ENCODE results near the gene TAF1. TPM values are rescaled to one million over a fixed set of nuclear protein-coding genes. Genes with fewer than 3 reads are reported as not detected.
"Not testable (repeated sequence)": the region's sequence is repeated elsewhere in the genome, so short reads cannot be mapped to it uniquely, and the experiment has no call there.

TAF1 gene
- total RNA-seq, 1 experiment from 2014 or later, result 38.3 TPM

DNA sequence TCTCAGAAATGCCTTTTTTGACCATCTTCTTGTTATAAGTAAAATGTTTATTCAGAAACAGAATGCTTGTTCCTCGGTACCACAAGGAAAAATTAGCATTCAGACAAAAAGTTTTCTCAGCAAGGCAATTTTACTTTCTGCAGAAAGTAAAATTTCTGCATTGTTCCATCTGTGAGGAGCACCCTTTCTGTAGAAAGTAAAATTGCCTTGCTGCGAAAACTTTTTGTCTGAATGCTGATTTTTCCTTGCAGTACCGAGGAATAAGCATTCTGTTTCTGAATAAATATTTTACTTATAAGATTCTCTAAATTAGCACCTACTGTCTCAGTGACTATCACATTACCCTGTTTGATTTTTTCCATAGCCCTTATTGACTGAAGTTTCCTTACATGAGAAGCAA is 39.8 kb upstream of the TAF1 start:
- POLR2A ChIA-PET, result no interaction called here
- BruUV-seq (replicated peaks), result no TSS peak
- H3K27ac ChIP-seq (ENCODE audit: low read length), result no peak overlapping the region
- CTCF ChIA-PET, result no interaction called here
- no peaks in the 10 kb centered on the region for H3K27me3 ChIP-seq (ENCODE audit: control insufficient read depth, insufficient read depth, low read length)
- H3K36me3 ChIP-seq (ENCODE audit: control insufficient read depth, insufficient read depth, low read length), result no peaks in the 10 kb centered on the region
- TF ChIP-seq, protein P1, sequence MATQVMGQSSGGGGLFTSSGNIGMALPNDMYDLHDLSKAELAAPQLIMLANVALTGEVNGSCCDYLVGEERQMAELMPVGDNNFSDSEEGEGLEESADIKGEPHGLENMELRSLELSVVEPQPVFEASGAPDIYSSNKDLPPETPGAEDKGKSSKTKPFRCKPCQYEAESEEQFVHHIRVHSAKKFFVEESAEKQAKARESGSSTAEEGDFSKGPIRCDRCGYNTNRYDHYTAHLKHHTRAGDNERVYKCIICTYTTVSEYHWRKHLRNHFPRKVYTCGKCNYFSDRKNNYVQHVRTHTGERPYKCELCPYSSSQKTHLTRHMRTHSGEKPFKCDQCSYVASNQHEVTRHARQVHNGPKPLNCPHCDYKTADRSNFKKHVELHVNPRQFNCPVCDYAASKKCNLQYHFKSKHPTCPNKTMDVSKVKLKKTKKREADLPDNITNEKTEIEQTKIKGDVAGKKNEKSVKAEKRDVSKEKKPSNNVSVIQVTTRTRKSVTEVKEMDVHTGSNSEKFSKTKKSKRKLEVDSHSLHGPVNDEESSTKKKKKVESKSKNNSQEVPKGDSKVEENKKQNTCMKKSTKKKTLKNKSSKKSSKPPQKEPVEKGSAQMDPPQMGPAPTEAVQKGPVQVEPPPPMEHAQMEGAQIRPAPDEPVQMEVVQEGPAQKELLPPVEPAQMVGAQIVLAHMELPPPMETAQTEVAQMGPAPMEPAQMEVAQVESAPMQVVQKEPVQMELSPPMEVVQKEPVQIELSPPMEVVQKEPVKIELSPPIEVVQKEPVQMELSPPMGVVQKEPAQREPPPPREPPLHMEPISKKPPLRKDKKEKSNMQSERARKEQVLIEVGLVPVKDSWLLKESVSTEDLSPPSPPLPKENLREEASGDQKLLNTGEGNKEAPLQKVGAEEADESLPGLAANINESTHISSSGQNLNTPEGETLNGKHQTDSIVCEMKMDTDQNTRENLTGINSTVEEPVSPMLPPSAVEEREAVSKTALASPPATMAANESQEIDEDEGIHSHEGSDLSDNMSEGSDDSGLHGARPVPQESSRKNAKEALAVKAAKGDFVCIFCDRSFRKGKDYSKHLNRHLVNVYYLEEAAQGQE (IDR thresholded peaks at IDR 0.05; ENCODE audit: insufficient read depth in 1 of 2, low read depth in 2 of 2, low read length in 1 of 2), result no peak
- no peak for TF ChIP-seq SIN3A (IDR thresholded peaks at IDR 0.05; ENCODE audit: borderline replicate concordance, insufficient read depth, low read depth, low read length)
- TF ChIP-seq, protein P2, sequence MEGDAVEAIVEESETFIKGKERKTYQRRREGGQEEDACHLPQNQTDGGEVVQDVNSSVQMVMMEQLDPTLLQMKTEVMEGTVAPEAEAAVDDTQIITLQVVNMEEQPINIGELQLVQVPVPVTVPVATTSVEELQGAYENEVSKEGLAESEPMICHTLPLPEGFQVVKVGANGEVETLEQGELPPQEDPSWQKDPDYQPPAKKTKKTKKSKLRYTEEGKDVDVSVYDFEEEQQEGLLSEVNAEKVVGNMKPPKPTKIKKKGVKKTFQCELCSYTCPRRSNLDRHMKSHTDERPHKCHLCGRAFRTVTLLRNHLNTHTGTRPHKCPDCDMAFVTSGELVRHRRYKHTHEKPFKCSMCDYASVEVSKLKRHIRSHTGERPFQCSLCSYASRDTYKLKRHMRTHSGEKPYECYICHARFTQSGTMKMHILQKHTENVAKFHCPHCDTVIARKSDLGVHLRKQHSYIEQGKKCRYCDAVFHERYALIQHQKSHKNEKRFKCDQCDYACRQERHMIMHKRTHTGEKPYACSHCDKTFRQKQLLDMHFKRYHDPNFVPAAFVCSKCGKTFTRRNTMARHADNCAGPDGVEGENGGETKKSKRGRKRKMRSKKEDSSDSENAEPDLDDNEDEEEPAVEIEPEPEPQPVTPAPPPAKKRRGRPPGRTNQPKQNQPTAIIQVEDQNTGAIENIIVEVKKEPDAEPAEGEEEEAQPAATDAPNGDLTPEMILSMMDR (IDR thresholded peaks at IDR 0.05), result no peak
- no peak for TF ChIP-seq POLR2AphosphoS5 (IDR thresholded peaks at IDR 0.05; ENCODE audit: low read depth, low read length)
- no peak for TF ChIP-seq TCF7L2 (IDR thresholded peaks at IDR 0.05; ENCODE audit: low read depth, low read length)
- no peaks in the 10 kb centered on the region for H3K9me3 ChIP-seq (ENCODE audit: control insufficient read depth, insufficient read depth, low read depth, low read length)
- no peaks in the 10 kb centered on the region for H3K4me1 ChIP-seq (ENCODE audit: control insufficient read depth, insufficient read depth, low read length)
- ATAC-seq (no peak), DNase-seq (ENCODE audit: low read depth, low spot score) (no peak)
- H3K4me3 ChIP-seq (ENCODE audit: low read depth in 2 of 2, low read length in 2 of 2), result no peak overlapping the region
- in situ Hi-C loops (cut with HindIII; ENCODE audit: low pct_unique_long_range_greater_than_20kb, low sequenced_read_pairs), result no loop called here
- intact Hi-C loops (cut with micrococcal nuclease; ENCODE audit: unreplicated experiment), result no loop called here

DNA sequence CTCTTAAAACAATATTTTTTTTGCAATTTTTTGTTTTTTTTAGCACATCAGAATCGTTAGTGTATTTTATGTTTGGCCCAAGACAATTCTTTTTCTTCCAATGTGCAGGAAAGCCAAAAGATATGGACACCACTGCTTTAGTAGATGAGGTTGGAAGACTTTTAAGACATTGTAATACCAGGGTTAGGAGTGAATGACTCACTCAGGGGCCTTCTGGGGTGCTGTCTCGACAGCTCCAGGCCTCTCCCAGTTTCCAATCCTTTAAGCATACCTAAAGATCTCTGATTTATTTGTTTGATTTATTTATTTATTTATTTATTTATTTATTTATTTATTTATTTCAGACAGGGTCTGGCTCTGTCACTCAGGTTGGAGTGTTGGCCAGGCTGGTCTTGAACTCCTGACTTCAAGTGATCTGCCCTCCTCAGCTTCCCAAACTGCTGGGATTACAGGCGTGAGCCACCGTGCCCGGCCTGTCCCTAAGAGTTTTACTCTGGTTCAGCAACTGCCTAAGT is 16.9 kb upstream of the TAF1 start:
- in situ Hi-C loops (cut with HindIII; ENCODE audit: low pct_unique_long_range_greater_than_20kb, low sequenced_read_pairs); H3K4me1 ChIP-seq (ENCODE audit: control insufficient read depth, insufficient read depth, low read length); DNase-seq (ENCODE audit: low read depth, low spot score); H3K4me3 ChIP-seq (ENCODE audit: low read depth in 2 of 2, low read length in 2 of 2); H3K36me3 ChIP-seq (ENCODE audit: control insufficient read depth, insufficient read depth, low read length); POLR2A ChIA-PET; H3K27ac ChIP-seq (ENCODE audit: low read length); CTCF ChIA-PET; intact Hi-C loops (cut with micrococcal nuclease; ENCODE audit: unreplicated experiment); H3K9me3 ChIP-seq (ENCODE audit: control insufficient read depth, insufficient read depth, low read depth, low read length); ATAC-seq; BruUV-seq (replicated peaks); H3K27me3 ChIP-seq (ENCODE audit: control insufficient read depth, insufficient read depth, low read length): not testable (repeated sequence)

DNA sequence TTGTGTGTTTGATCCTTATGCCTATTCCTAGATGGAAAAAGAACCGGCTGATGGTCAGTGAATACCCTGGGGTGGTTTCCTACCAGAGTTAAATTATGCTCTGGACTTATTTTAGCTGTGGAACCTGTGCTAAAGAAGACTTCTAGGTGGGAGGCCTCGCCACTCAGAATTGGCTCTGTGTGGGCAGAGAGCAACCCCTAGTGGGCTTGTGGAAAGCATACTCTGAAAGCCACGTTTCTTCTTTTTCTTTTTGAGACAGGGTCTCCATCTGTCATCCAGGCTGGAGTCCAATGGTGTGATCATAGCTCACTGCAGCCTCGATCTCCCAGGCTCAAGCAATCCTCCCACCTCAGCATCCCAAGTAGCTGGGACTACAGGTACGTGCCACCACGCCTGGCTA is 16.3 kb upstream of the TAF1 start:
- H3K4me3 ChIP-seq (ENCODE audit: low read depth in 2 of 2, low read length in 2 of 2); ATAC-seq; in situ Hi-C loops (cut with HindIII; ENCODE audit: low pct_unique_long_range_greater_than_20kb, low sequenced_read_pairs); CTCF ChIA-PET; POLR2A ChIA-PET; DNase-seq (ENCODE audit: low read depth, low spot score); H3K27me3 ChIP-seq (ENCODE audit: control insufficient read depth, insufficient read depth, low read length); H3K27ac ChIP-seq (ENCODE audit: low read length); H3K9me3 ChIP-seq (ENCODE audit: control insufficient read depth, insufficient read depth, low read depth, low read length); H3K4me1 ChIP-seq (ENCODE audit: control insufficient read depth, insufficient read depth, low read length); BruUV-seq (replicated peaks); H3K36me3 ChIP-seq (ENCODE audit: control insufficient read depth, insufficient read depth, low read length); intact Hi-C loops (cut with micrococcal nuclease; ENCODE audit: unreplicated experiment): not testable (repeated sequence)

DNA sequence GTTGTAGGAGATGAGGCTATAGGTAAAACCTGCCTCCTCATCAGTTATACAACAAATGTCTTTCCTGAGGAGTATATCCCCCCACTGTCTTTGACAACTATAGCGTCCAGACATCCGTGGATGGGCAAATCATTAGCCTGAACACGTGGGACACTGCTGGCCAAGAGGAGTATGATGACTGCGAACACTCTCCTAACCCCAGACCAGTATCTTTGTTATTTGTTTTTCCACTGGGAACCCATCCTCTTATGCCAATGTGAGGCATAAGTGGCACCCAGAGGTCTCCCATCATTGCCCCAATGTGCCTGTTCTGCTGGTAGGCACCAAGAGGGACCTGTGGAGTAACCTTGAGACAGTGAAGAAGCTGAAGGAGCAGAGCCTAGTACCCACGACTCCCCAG is 13.7 kb upstream of the TAF1 start:
- H3K36me3 ChIP-seq (ENCODE audit: control insufficient read depth, insufficient read depth, low read length); H3K4me1 ChIP-seq (ENCODE audit: control insufficient read depth, insufficient read depth, low read length); BruUV-seq (replicated peaks); DNase-seq (ENCODE audit: low read depth, low spot score); ATAC-seq; H3K9me3 ChIP-seq (ENCODE audit: control insufficient read depth, insufficient read depth, low read depth, low read length); in situ Hi-C loops (cut with HindIII; ENCODE audit: low pct_unique_long_range_greater_than_20kb, low sequenced_read_pairs); H3K4me3 ChIP-seq (ENCODE audit: low read depth in 2 of 2, low read length in 2 of 2); intact Hi-C loops (cut with micrococcal nuclease; ENCODE audit: unreplicated experiment); CTCF ChIA-PET; H3K27me3 ChIP-seq (ENCODE audit: control insufficient read depth, insufficient read depth, low read length); H3K27ac ChIP-seq (ENCODE audit: low read length); POLR2A ChIA-PET: not testable (repeated sequence)
